Measurements from ENCODE around the gene SETD2. TPM values are rescaled to one million over a fixed set of nuclear protein-coding genes. Genes with fewer than 3 reads are reported as not detected.
"Not testable (repeated sequence)": the region's sequence is repeated elsewhere in the genome, so short reads cannot be mapped to it uniquely, and the experiment has no call there.

Gene SETD2
- total and polyA plus RNA-seq, 9 of the 15 experiments (the other 6 are each of a cell fraction or from before 2014, with no cell fraction given), result 8.2 to 44.0 (median 33.6) TPM

GRCh38 chr3:47115524-47115923, 48.4 kb downstream of the SETD2 start:
- WGBS (ENCODE audit: insufficient coverage, low coverage, missing lambda C conversion rate), result 97% methylated on average over 2 of the region's 2 CpGs
- H4K20me1 ChIP-seq (replicated peaks; ENCODE audit: control insufficient read depth, insufficient read depth, low read length); H3K9me3 ChIP-seq (replicated peaks; ENCODE audit: control insufficient read depth, insufficient read depth, low read depth, low read length); in situ Hi-C loops (cut with MboI); H3K27ac ChIP-seq (ENCODE audit: extremely low read depth, low read depth, low read length); CTCF ChIA-PET (ENCODE audit: low intra/inter-chr PET ratio); H3K9me1 ChIP-seq (ENCODE audit: control insufficient read depth, insufficient read depth, low read length); intact Hi-C loops (cut with micrococcal nuclease); H3K27me3 ChIP-seq (ENCODE audit: control insufficient read depth in 2 of 2, insufficient read depth in 2 of 2, low read length in 2 of 2); H3K4me2 ChIP-seq (ENCODE audit: insufficient read depth, low read length); DNase-seq (ENCODE audit: extremely low read depth in 1 of 4, low spot score in 3 of 4); FAIRE-seq; H3K4me1 ChIP-seq (replicated peaks in 1 of 2; ENCODE audit: control insufficient read depth in 2 of 2, insufficient read depth in 2 of 2, low read length in 2 of 2); BruUV-seq (replicated peaks); H3K4me3 ChIP-seq; H3K9ac ChIP-seq (ENCODE audit: insufficient read depth in 1 of 2, low read depth in 2 of 2, low read length in 2 of 2); H2AFZ ChIP-seq (ENCODE audit: low read depth, low read length); TF ChIP-seq ATF3 (CRISPR knock-in tag; conservative IDR thresholded peaks at IDR 0.05): not testable (repeated sequence)
- H3K79me2 ChIP-seq (ENCODE audit: control insufficient read depth, insufficient read depth, low read length), result peaks cover 11% of the 10 kb centered on the region; the same call in 2 of the 3 replicates
- peaks cover 87% of the 10 kb centered on the region for H3K36me3 ChIP-seq (ENCODE audit: control insufficient read depth, insufficient read depth, low read length)
- peak; percentile 44; the same call in 1 of the 2 replicates for TF ChIP-seq ATF3 (IDR thresholded peaks at IDR 0.05)
- peak; percentile 45; the same call in 1 of the 2 replicates for TF ChIP-seq CEBPG (CRISPR knock-in tag; IDR thresholded peaks at IDR 0.05)
- TF ChIP-seq CEBPG (tag; conservative IDR thresholded peaks at IDR 0.05 in 1 of 2, IDR thresholded peaks at IDR 0.05 in 1 of 2), result peak in 1 of 2 experiments; percentile 59; a peak in 1 of 4 replicates
- peak; percentile 71 for TF ChIP-seq PKNOX1 (IDR thresholded peaks at IDR 0.05)
- POLR2A ChIA-PET, result interaction anchor here (0.9 to 2.2 kb wide), 3 partner anchors 13 to 20 kb away, joined by 3 to 6 read pairs (median 3); no protein-coding TSS in a partner anchor
- ATAC-seq, result peak; percentile 64
